Duodenal mucosa (tissue), 2 donors: ENCODE measurements around the gene EXD3.
"Not testable (repeated sequence)": the region's sequence is repeated elsewhere in the genome, so short reads cannot be mapped to it uniquely, and the experiment has no call there.

Experiments
- H3K27ac ChIP-seq: one replicate; pipeline ENCODE4 v1.7.0; 2013; ENCODE audit warnings: low read depth, low read length
- H3K27me3 ChIP-seq, 2 donors: one replicate each; pipeline ENCODE4 v1.7.0; 2013; ENCODE audit warnings: low read length in 2 of 2, control low read depth in 1 of 2; ENCODE audit not compliant: insufficient read depth in 2 of 2, control insufficient read depth in 1 of 2
- H3K36me3 ChIP-seq, 2 donors: one replicate each; pipeline ENCODE4 v1.7.0; 2013; ENCODE audit warnings: low read length in 2 of 2, control low read depth in 1 of 2; ENCODE audit not compliant: insufficient read depth in 2 of 2, control insufficient read depth in 1 of 2
- H3K4me1 ChIP-seq, 2 donors: one replicate each; pipeline ENCODE4 v1.7.0; 2013; ENCODE audit warnings: low read length in 2 of 2, control low read depth in 1 of 2; ENCODE audit not compliant: insufficient read depth in 2 of 2, control insufficient read depth in 1 of 2
- H3K4me3 ChIP-seq, 2 donors: one replicate each; pipeline ENCODE4 v1.7.0; 2013; ENCODE audit warnings: low read length in 2 of 2, low read depth in 1 of 2
- H3K9ac ChIP-seq, 2 donors: one replicate each; pipeline ENCODE4 v1.7.0; 2013; ENCODE audit warnings: low read length in 2 of 2, low read depth in 1 of 2
- H3K9me3 ChIP-seq, 2 donors: one replicate each; pipeline ENCODE4 v1.7.0; 2013; ENCODE audit warnings: low read length in 2 of 2, control low read depth in 1 of 2; ENCODE audit not compliant: control insufficient read depth in 1 of 2

Gene EXD3

GRCh38 chr9:137422604-137423513, at the start of gene EXD3, which contains the start of gene NOXA1:
TSS of gene EXD3 (minus strand) at chr9:137423162. CDS start at chr9:137395357, 27,805 bp downstream.
TSS of gene NOXA1 (plus strand) at chr9:137423393. CDS start at chr9:137423530, 137 bp downstream.
- Histone ChIP-seq H3K27me3 (no peaks in the 10 kb centered on the region), H3K4me3 (peak within 1 kb of the TSS; percentile 83 to 86), H3K9me3 (no peaks in the 10 kb centered on the region), H3K9ac (peak within 1 kb of the TSS; percentile 74 to 84), H3K36me3 (no peaks in the 10 kb centered on the region), H3K4me1 (peaks cover 17 to 20% of the 10 kb centered on the region in 2 donors), H3K27ac (peak within 1 kb of the TSS; percentile 84)

- Histone ChIP-seq H3K9ac (no peak overlapping the region), H3K4me3 (no peak overlapping the region), H3K36me3 (no peaks in the 10 kb centered on the region), H3K9me3 (peaks cover 2 to 3% of the 10 kb centered on the region in 2 donors), H3K27me3 (no peaks in the 10 kb centered on the region), H3K27ac (no peak overlapping the region), H3K4me1 (no peaks in the 10 kb centered on the region)
Observed at GRCh38 chr9:137470785-137471184, 47.8 kb upstream of the EXD3 start.

GRCh38 chr9:137467896-137468295, 44.9 kb upstream of the EXD3 start:
- H3K9ac ChIP-seq: no peak overlapping the region

GRCh38 chr9:137467161-137467581, 44.2 kb upstream of the EXD3 start:
- H3K27ac ChIP-seq: no peak overlapping the region
- no peaks in the 10 kb centered on the region for H3K9me3 ChIP-seq
- no peaks in the 10 kb centered on the region for H3K36me3 ChIP-seq
- no peaks in the 10 kb centered on the region for H3K27me3 ChIP-seq
- H3K4me1 ChIP-seq: peaks cover 0 to under 1% of the 10 kb centered on the region in 2 donors
- H3K9ac ChIP-seq: no peak overlapping the region
- H3K4me3 ChIP-seq: no peak overlapping the region

More at GRCh38 chr9:137467896-137468295, 44.9 kb upstream of the EXD3 start:
- no peaks in the 10 kb centered on the region for H3K36me3 ChIP-seq
- H3K27me3 ChIP-seq: no peaks in the 10 kb centered on the region
- H3K27ac ChIP-seq: no peak overlapping the region
- no peak overlapping the region for H3K4me3 ChIP-seq
- no peaks in the 10 kb centered on the region for H3K4me1 ChIP-seq
- H3K9me3 ChIP-seq: no peaks in the 10 kb centered on the region

GRCh38 chr9:137466389-137467085, 43.6 kb upstream of the EXD3 start:
- not testable (repeated sequence) for H3K9ac ChIP-seq, H3K27me3 ChIP-seq, H3K9me3 ChIP-seq, H3K27ac ChIP-seq, H3K36me3 ChIP-seq, H3K4me1 ChIP-seq, H3K4me3 ChIP-seq

GRCh38 chr9:137465720-137466388, 42.9 kb upstream of the EXD3 start:
- Histone ChIP-seq H3K27ac (no peak overlapping the region), H3K4me1 (peaks cover 0 to 8% of the 10 kb centered on the region in 2 donors), H3K9ac (no peak overlapping the region), H3K27me3 (no peaks in the 10 kb centered on the region), H3K4me3 (no peak overlapping the region), H3K36me3 (no peaks in the 10 kb centered on the region), H3K9me3 (no peaks in the 10 kb centered on the region)

- no peaks in the 10 kb centered on the region for H3K9me3 ChIP-seq
- H3K36me3 ChIP-seq: no peaks in the 10 kb centered on the region
- H3K4me3 ChIP-seq: no peak overlapping the region
- H3K27ac ChIP-seq: no peak overlapping the region
- no peaks in the 10 kb centered on the region for H3K27me3 ChIP-seq
- H3K4me1 ChIP-seq: peaks cover 0 to 8% of the 10 kb centered on the region in 2 donors
- no peak overlapping the region for H3K9ac ChIP-seq
Observed at GRCh38 chr9:137465000-137465719, 42.2 kb upstream of the EXD3 start.

- Histone ChIP-seq H3K9ac (no peak overlapping the region), H3K4me3 (no peak overlapping the region), H3K4me1 (peaks cover 5 to 13% of the 10 kb centered on the region in 2 donors), H3K36me3 (no peaks in the 10 kb centered on the region), H3K27me3 (no peaks in the 10 kb centered on the region), H3K27ac (no peak overlapping the region), H3K9me3 (no peaks in the 10 kb centered on the region)
Observed at GRCh38 chr9:137464291-137464999, 41.5 kb upstream of the EXD3 start.

GRCh38 chr9:137463931-137464290, 40.9 kb upstream of the EXD3 start:
- Histone ChIP-seq H3K9ac (no peak overlapping the region), H3K4me1 (peaks cover 6 to 14% of the 10 kb centered on the region in 2 donors), H3K36me3 (no peaks in the 10 kb centered on the region), H3K27ac (no peak overlapping the region), H3K9me3 (no peaks in the 10 kb centered on the region), H3K27me3 (no peaks in the 10 kb centered on the region), H3K4me3 (no peak overlapping the region)
